Measurements from ENCODE around the gene RFESD.
"Not testable (repeated sequence)": the region's sequence is repeated elsewhere in the genome, so short reads cannot be mapped to it uniquely, and the experiment has no call there.

RFESD gene

DNA sequence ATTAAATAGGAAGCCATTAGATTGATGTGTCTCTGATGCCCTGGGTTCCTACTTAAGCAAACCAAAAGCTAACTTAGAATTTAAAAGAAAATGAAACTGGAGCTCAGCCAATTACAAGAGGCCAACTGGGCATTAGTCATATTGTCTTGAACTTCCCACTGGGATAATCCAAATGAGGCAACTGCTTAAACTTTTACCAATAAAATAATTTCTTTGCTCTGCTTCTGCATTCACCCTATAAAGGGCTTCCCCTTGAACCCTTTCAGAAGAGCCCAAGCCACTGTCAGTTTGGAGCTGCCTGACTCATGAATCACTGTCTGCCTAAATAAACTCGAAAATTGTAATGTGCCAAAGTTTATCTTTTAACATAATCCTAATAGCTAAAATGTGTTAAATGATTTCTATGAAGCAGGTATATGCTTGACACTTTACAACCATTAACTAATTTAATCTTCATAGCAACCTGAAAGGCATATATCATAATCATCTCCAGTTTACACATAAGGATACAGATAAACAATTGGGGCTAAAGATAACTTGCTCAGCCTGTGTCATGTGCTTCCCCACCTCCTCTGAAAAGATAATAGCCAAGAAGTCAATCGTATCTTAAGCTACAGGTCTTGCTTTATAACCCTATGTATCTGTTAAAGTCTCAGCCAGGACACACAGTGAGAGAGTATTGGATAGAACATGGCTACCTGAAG, 15.2 kb upstream of the RFESD start:
- Histone ChIP-seq H3K27ac (ENCODE audit: low read length) (no peak overlapping the region), H3K4me1 (ENCODE audit: control insufficient read depth, low read depth, low read length) (no peaks in the 10 kb centered on the region), H3K36me3 (ENCODE audit: control insufficient read depth, low read depth, low read length) (no peaks in the 10 kb centered on the region), H3K9me3 (ENCODE audit: control insufficient read depth, low read depth, low read length) (peaks cover 13% of the 10 kb centered on the region), H3K4me3 (ENCODE audit: low read length) (no peak overlapping the region), H3K27me3 (ENCODE audit: control insufficient read depth, insufficient read depth, low read length) (no peaks in the 10 kb centered on the region), H3K9ac (ENCODE audit: low read length) (no peak overlapping the region)

DNA sequence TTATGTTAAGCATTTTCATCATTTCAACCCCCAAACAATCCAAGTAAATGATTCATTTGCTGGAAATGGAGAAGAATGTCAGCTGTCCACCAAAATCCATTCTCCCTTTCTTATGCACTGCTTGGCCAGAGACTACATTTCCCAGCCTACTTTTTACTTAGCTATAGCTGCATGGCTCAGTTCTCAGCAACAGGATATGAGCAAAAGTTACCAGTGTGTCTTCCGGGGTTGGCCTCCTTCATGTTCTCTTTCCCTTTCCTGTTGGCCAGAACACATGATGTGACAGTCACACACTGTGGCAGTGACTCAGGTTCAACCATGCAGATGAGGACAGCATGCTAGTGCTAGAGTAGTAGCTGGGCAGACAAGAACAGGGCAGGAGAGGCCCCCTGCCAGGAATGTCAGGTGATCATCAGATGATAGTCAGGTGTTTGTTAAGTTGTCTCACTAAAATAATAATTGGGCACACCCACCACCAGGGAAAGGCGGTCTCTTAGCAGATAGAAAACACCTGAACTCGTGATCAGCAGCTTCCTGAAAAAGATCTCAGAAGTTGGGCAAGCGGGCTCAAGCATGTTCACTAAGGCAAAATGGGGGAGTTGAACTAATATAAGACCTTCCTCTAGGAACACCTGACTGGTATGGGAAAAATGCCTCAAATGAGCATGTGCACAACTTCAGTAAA, 14.4 kb upstream of the RFESD start:
- Histone ChIP-seq H3K27me3 (ENCODE audit: control insufficient read depth, insufficient read depth, low read length) (no peaks in the 10 kb centered on the region), H3K27ac (ENCODE audit: low read length) (no peak overlapping the region), H3K36me3 (ENCODE audit: control insufficient read depth, low read depth, low read length) (no peaks in the 10 kb centered on the region), H3K4me1 (ENCODE audit: control insufficient read depth, low read depth, low read length) (no peaks in the 10 kb centered on the region), H3K9ac (ENCODE audit: low read length) (no peak overlapping the region), H3K9me3 (ENCODE audit: control insufficient read depth, low read depth, low read length) (peaks cover 13% of the 10 kb centered on the region), H3K4me3 (ENCODE audit: low read length) (no peak overlapping the region)

DNA sequence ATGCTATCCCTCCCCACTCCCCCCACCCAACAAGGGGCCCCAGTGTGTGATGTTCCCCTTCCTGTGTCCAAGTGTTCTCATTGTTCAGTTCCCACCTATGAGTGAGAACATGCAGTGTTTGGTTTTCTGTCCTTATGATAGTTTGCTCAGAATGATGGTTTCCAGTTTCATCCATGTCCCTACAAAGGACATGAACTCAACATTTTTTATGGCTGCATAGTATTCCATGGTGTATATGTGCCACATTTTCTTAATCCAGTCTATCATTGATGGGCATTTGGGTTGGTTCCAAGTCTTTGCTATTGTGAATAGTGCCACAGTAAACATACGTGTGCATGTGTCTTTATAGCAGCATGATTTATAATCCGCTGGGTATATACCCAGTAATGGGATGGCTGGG, 13.6 kb upstream of the RFESD start:
- H3K9me3 ChIP-seq (ENCODE audit: control insufficient read depth, low read depth, low read length): peaks cover 13% of the 10 kb centered on the region
- not testable (repeated sequence) for H3K27me3 ChIP-seq (ENCODE audit: control insufficient read depth, insufficient read depth, low read length); H3K27ac ChIP-seq (ENCODE audit: low read length); H3K4me1 ChIP-seq (ENCODE audit: control insufficient read depth, low read depth, low read length); H3K9ac ChIP-seq (ENCODE audit: low read length); H3K36me3 ChIP-seq (ENCODE audit: control insufficient read depth, low read depth, low read length); H3K4me3 ChIP-seq (ENCODE audit: low read length)

DNA sequence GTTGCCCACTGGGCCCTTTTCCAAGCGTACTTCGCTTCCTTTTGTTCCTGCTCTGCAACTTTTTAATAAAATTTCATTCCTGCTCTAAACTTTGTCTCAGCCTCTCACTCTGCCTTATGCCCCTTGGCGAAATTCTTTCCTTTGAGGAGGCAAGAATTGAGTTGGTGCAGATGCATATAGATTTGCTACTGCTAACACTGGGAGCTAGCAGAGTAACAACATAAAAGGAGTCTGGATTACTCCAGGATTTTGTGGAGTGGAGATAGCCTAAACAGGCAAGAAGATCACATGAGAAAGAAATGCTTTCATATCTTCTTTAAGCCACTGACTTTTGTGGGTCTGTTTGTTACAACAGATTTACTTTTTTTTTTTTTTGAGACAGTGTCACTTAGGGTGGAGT, 12.9 kb upstream of the RFESD start:
- Histone ChIP-seq H3K9me3 (ENCODE audit: control insufficient read depth, low read depth, low read length) (peaks cover 7% of the 10 kb centered on the region), H3K9ac (ENCODE audit: low read length) (no peak overlapping the region), H3K4me1 (ENCODE audit: control insufficient read depth, low read depth, low read length) (no peaks in the 10 kb centered on the region), H3K36me3 (ENCODE audit: control insufficient read depth, low read depth, low read length) (no peaks in the 10 kb centered on the region), H3K4me3 (ENCODE audit: low read length) (no peak overlapping the region), H3K27ac (ENCODE audit: low read length) (no peak overlapping the region), H3K27me3 (ENCODE audit: control insufficient read depth, insufficient read depth, low read length) (no peaks in the 10 kb centered on the region)

DNA sequence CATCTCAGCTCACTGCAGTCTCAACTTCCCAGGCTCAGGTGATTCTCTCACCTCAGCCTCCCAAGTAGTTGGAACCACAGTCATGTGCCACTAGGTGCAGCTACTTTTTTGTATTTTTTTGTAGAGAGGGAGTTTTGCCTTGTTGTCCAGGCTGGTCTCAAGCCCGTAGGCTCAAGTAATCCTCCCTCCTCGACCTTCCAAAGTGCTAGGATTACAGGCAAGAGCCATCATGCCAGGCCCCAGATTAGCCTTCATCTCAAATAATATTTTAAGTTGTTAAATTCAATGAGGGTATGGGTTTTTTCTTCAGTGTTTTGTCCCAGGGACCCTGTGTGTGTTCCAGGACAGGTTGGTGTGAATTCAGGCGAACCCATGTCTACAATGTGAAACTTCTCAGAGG, 12.5 kb upstream of the RFESD start:
- no peaks in the 10 kb centered on the region for H3K36me3 ChIP-seq (ENCODE audit: control insufficient read depth, low read depth, low read length)
- H3K4me1 ChIP-seq (ENCODE audit: control insufficient read depth, low read depth, low read length): no peaks in the 10 kb centered on the region
- H3K4me3 ChIP-seq (ENCODE audit: low read length): no peak overlapping the region
- no peak overlapping the region for H3K9ac ChIP-seq (ENCODE audit: low read length)
- H3K27ac ChIP-seq (ENCODE audit: low read length): no peak overlapping the region
- no peaks in the 10 kb centered on the region for H3K27me3 ChIP-seq (ENCODE audit: control insufficient read depth, insufficient read depth, low read length)
- H3K9me3 ChIP-seq (ENCODE audit: control insufficient read depth, low read depth, low read length): peaks cover 4% of the 10 kb centered on the region

DNA sequence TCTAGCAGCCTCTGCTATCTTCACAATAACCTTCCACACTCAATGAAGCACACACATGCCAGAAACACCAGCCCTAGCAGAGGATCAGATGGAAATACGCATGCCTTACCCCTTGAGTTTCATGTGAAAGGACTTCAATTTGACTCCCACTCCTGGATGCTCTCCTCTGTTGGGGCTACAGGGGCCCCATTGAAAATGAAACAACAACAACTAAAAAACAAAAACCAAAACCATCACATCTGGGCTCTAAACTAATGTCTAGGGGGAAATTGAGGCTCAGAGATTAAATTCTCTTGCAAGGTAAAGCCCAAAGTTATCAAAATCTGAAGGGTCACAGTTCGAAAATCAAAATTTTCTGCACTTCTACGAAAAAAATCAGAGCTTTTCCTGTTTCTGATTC, 7.9 kb upstream of the RFESD start:
- Histone ChIP-seq H3K27me3 (ENCODE audit: control insufficient read depth, insufficient read depth, low read length) (no peaks in the 10 kb centered on the region), H3K4me3 (ENCODE audit: low read length) (no peak overlapping the region), H3K27ac (ENCODE audit: low read length) (no peak overlapping the region), H3K4me1 (ENCODE audit: control insufficient read depth, low read depth, low read length) (no peaks in the 10 kb centered on the region), H3K36me3 (ENCODE audit: control insufficient read depth, low read depth, low read length) (no peaks in the 10 kb centered on the region), H3K9ac (ENCODE audit: low read length) (no peak overlapping the region), H3K9me3 (ENCODE audit: control insufficient read depth, low read depth, low read length) (no peaks in the 10 kb centered on the region)

DNA sequence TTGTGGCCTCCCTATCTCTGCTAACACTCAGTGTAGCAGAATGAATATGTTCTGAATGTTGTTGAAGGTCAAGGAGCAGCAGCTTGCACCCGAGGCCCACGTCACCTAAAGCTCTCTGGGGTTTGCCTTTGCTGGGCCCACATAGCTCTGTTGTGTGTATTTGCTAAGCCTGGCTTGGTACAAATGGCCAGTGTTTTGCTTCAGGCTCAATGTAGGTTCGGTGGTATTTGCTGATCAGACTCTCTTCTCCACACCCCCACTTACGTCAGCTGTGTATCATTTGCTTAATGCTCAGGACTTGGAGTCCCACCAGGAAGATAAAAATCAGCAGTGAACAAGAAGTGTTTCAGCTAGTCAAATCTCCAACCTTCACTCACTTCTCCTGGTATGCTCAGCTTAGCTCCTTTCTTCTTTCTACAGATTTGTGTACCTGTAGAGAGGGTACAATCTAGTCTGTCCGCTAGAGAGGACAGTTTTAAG, 4.8 kb upstream of the RFESD start:
- Histone ChIP-seq H3K4me3 (ENCODE audit: low read length) (no peak overlapping the region), H3K4me1 (ENCODE audit: control insufficient read depth, low read depth, low read length) (no peaks in the 10 kb centered on the region), H3K9ac (ENCODE audit: low read length) (no peak overlapping the region), H3K36me3 (ENCODE audit: control insufficient read depth, low read depth, low read length) (no peaks in the 10 kb centered on the region), H3K9me3 (ENCODE audit: control insufficient read depth, low read depth, low read length) (no peaks in the 10 kb centered on the region), H3K27me3 (ENCODE audit: control insufficient read depth, insufficient read depth, low read length) (no peaks in the 10 kb centered on the region), H3K27ac (ENCODE audit: low read length) (no peak overlapping the region)

DNA sequence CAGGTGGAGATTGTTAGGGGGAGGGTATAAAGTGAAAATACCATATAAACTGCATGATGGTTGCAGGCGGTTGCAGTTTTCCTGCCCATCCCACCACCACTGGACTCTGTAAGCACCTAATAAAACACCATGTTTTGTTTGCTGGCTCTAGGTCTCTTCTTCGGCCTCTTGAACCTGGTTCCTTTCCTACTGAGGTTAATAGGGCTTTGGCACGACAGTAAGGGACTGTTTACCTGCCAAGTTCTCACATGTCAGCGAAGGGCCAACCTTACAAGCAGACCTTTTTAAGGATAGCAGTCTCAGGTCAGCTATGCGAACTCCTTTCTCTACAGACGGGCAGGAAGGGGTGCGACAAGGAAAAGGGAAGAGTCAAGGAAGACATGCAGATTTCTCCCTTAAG, 3.4 kb upstream of the RFESD start:
- Histone ChIP-seq H3K27ac (ENCODE audit: low read length) (no peak overlapping the region), H3K9me3 (ENCODE audit: control insufficient read depth, low read depth, low read length) (no peaks in the 10 kb centered on the region), H3K27me3 (ENCODE audit: control insufficient read depth, insufficient read depth, low read length) (no peaks in the 10 kb centered on the region), H3K36me3 (ENCODE audit: control insufficient read depth, low read depth, low read length) (no peaks in the 10 kb centered on the region), H3K4me3 (ENCODE audit: low read length) (no peak overlapping the region), H3K9ac (ENCODE audit: low read length) (no peak overlapping the region), H3K4me1 (ENCODE audit: control insufficient read depth, low read depth, low read length) (peaks cover 4% of the 10 kb centered on the region)

DNA sequence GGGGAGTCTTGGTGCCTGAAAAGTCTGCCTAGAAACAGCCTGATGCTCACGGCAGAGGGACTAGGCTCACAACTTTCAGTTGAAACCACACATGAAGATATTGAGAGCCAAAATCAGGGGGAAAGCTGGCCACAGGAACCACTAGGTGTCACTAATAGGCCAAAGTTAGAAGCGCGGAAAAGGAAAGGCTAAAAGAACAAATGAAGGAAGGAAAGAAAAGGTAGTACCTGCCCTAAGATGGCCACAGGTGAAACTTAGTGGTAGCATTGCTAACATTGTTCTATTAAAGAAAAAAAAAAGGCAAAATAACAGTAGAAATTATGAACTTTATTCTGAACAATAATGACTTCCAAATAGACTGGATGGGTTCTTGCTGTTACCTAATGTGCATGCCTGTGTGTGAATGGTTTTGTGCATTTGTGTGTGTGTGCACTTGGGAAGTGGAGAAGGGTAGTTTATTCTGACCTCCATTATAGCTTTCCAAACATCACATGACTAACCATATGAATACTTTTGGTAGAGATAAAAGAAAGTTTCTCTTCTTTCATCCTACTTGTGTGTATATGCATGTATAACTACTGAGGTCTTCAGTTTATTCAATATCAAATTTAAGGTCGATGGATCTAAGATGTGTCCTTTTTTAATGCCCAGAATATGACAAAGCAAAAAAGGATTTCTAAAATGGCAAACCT, 2.1 kb upstream of the RFESD start:
- Histone ChIP-seq H3K27ac (ENCODE audit: low read length) (no peak overlapping the region), H3K4me3 (ENCODE audit: low read length) (no peak overlapping the region), H3K9ac (ENCODE audit: low read length) (no peak overlapping the region), H3K9me3 (ENCODE audit: control insufficient read depth, low read depth, low read length) (no peaks in the 10 kb centered on the region), H3K27me3 (ENCODE audit: control insufficient read depth, insufficient read depth, low read length) (no peaks in the 10 kb centered on the region), H3K36me3 (ENCODE audit: control insufficient read depth, low read depth, low read length) (no peaks in the 10 kb centered on the region), H3K4me1 (ENCODE audit: control insufficient read depth, low read depth, low read length) (peaks cover 4% of the 10 kb centered on the region)

DNA sequence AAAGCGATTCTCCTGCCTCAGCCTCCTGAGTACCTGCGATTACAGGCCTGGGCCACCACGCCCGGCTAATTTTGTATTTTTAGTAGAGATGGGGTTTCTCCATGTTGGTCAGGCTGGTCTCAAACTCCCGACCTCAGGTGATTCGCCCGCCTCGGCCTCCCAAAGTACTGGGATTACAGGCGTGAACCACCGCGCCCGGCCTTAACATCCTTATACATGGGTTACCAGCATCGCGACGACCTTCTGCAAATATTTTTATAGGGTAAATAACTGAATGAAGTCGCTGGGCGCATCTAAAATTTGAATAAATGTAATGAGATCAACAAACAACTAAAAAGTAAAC, 380 bp upstream of the RFESD start:
- H3K9ac ChIP-seq (ENCODE audit: low read length); H3K27me3 ChIP-seq (ENCODE audit: control insufficient read depth, insufficient read depth, low read length); H3K9me3 ChIP-seq (ENCODE audit: control insufficient read depth, low read depth, low read length); H3K4me1 ChIP-seq (ENCODE audit: control insufficient read depth, low read depth, low read length); H3K27ac ChIP-seq (ENCODE audit: low read length); H3K36me3 ChIP-seq (ENCODE audit: control insufficient read depth, low read depth, low read length); H3K4me3 ChIP-seq (ENCODE audit: low read length): not testable (repeated sequence)

DNA sequence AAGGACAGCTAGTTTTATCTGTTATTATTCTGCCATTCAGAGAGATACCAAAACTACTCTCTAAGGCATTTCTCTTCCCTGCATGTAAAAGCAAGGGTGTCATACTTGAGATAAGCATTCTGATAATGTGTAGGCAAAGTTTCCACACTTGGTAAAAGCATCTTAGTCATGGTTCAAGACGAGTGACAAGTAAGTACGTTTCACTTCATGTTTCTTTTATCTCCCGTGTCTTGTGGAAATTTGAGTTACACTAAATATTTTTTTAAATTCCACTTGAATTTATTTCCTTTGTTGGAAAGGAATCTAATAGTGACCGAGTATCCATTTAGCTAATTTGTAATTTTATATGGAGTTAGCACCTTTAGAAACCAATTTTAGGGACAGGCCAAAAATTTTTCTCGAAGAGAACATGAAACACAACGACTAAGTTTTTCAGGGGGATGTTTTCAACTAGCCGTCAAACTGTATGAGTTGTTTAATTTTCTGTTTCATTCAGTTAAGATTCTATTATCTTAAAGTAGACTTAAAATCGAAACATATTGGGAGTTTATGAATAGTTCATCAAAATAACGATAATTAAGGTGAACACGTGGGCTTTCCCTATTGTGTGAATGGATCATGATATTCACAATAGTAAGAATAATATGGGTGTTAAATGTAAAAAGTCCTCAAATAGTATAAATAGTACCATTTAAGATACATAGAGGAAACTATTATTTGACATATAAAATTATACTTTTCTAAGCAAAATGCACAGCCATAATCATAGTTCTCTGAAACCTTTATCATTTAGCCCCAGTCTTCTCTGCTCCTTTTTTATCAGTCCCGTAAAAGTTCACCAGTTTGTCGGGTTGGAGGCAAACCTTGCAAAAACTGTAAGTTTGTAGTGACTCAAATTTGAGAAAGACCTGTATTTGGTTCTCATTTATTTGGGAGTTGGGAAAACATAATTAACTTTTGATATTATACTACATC, 1.6 kb downstream of the RFESD start:
- no peak overlapping the region for H3K27ac ChIP-seq (ENCODE audit: low read length)
- H3K9me3 ChIP-seq (ENCODE audit: control insufficient read depth, low read depth, low read length): no peaks in the 10 kb centered on the region
- no peaks in the 10 kb centered on the region for H3K27me3 ChIP-seq (ENCODE audit: control insufficient read depth, insufficient read depth, low read length)
- H3K4me3 ChIP-seq (ENCODE audit: low read length): no peak overlapping the region
- H3K36me3 ChIP-seq (ENCODE audit: control insufficient read depth, low read depth, low read length): no peaks in the 10 kb centered on the region
- H3K9ac ChIP-seq (ENCODE audit: low read length): no peak overlapping the region
- peaks cover 4% of the 10 kb centered on the region for H3K4me1 ChIP-seq (ENCODE audit: control insufficient read depth, low read depth, low read length)
